ENCODE measurements around the gene DISP3. TPM values are rescaled to one million over a fixed set of nuclear protein-coding genes. Genes with fewer than 3 reads are reported as not detected.

The DISP3 gene
- total and polyA plus RNA-seq, 12 donors = 0.04 to 2.8 (median 0.41) TPM; not detected in 1

DNA sequence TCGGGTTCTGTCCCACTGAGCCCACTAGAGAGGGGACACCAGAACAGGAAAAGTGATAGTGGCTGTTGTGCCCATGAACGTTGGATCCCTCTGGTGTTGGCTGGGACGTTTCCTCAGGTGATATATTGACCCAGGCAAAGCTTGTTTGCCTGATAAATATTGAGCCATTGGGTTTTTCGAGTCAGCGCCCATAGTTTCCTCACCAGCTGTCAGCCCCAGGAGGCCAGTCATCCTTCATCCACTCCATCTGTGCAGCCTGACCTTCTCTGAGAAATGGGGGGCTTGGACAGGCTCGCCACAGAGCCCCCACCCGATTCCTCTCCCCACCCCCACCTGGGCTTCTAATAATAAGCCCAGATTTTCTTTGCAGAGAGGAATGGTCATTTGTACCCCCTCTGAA, 13.3 kb downstream of the DISP3 start:
- Histone ChIP-seq H3K36me3 (replicated peaks in 1 of 2) (no peaks in the 10 kb centered on the region), H3K4me3 (no peak overlapping the region), H3K9me3 (replicated peaks in 1 of 3) (no peaks in the 10 kb centered on the region), H3K27ac (no peak overlapping the region), H3K27me3 (no peaks in the 10 kb centered on the region), H3K4me1 (replicated peaks in 1 of 2) (no peaks in the 10 kb centered on the region)
- intact Hi-C loops (cut with DNase I) = no loop called here
- no peak for TF ChIP-seq POLR2A (IDR thresholded peaks at IDR 0.05)
- TF ChIP-seq, protein P1, sequence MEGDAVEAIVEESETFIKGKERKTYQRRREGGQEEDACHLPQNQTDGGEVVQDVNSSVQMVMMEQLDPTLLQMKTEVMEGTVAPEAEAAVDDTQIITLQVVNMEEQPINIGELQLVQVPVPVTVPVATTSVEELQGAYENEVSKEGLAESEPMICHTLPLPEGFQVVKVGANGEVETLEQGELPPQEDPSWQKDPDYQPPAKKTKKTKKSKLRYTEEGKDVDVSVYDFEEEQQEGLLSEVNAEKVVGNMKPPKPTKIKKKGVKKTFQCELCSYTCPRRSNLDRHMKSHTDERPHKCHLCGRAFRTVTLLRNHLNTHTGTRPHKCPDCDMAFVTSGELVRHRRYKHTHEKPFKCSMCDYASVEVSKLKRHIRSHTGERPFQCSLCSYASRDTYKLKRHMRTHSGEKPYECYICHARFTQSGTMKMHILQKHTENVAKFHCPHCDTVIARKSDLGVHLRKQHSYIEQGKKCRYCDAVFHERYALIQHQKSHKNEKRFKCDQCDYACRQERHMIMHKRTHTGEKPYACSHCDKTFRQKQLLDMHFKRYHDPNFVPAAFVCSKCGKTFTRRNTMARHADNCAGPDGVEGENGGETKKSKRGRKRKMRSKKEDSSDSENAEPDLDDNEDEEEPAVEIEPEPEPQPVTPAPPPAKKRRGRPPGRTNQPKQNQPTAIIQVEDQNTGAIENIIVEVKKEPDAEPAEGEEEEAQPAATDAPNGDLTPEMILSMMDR (IDR thresholded peaks at IDR 0.05) = no peak
- WGBS, 4 donors = 47 to 60% (median 53%) methylated on average over 7 of the region's 7 CpGs
- DNase-seq = no peak

DNA sequence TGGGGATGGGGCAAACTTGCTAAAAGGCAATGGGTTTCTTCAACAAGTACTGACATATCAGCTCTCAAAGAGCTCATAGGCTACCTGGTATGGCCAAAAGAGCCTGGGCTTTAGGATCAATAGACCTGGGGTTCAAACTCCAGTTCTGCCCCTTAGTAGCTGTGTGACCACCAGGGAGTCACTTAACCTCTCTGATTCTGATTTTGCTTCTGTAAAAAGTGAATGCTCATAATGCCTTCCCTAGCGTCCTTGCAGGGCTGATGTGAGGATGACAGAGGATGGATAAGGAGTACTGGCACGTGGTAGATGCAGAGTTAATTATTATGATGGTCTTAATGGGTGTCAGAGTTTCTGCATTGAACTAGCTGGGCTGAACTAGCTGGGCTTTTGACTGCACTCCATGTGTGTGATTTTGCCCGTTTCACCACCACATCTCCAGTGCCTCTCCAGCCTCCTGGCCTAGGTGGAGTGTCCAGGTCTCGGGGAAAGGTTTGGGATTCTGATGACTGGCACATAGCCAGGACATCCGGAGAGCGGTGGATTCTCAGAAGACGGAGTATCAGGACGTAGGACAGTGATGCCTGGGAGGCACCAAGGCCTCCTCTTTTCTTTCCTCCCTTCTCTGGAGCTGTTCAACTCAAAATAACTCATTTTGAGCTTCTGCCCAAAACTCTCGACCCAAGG, 15.2 kb downstream of the DISP3 start:
- H3K4me1 ChIP-seq (replicated peaks in 1 of 2) = no peaks in the 10 kb centered on the region
- no peaks in the 10 kb centered on the region for H3K36me3 ChIP-seq (replicated peaks in 1 of 2)
- no peaks in the 10 kb centered on the region for H3K9me3 ChIP-seq (replicated peaks in 1 of 3)
- intact Hi-C loops (cut with DNase I) = no loop called here
- H3K27me3 ChIP-seq = no peaks in the 10 kb centered on the region
- WGBS, 4 donors = 67 to 76% (median 73%) methylated on average over 9 of the region's 9 CpGs
- TF ChIP-seq, protein P1 (IDR thresholded peaks at IDR 0.05) = no peak
- no peak for TF ChIP-seq POLR2A (IDR thresholded peaks at IDR 0.05)
- no peak overlapping the region for H3K27ac ChIP-seq
- DNase-seq = no peak
- no peak overlapping the region for H3K4me3 ChIP-seq

DNA sequence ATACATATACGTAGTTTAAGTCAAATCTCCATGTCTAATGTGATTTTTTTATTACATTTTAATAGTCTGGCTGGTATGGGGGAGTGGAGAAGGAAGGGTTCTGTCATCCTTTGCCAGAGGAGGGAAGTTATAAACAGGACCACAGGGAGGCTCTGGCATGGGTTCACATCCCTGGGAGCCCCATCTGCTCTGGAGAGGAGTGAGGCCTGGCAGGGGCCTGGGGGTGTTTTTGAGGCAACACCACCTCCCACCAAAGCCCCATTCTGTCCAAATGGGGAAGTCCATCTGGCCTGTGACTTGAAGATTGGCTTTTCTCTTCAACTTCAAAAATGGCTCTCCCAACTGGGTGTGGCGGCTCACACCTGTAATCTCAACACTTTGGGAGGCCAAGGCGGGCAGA, 15.8 kb downstream of the DISP3 start:
- no peaks in the 10 kb centered on the region for H3K27me3 ChIP-seq
- intact Hi-C loops (cut with DNase I) = no loop called here
- H3K4me3 ChIP-seq = no peak overlapping the region
- H3K4me1 ChIP-seq (replicated peaks in 1 of 2) = no peaks in the 10 kb centered on the region
- H3K9me3 ChIP-seq (replicated peaks in 1 of 3) = no peaks in the 10 kb centered on the region
- no peaks in the 10 kb centered on the region for H3K36me3 ChIP-seq (replicated peaks in 1 of 2)
- TF ChIP-seq POLR2A (IDR thresholded peaks at IDR 0.05) = no peak
- TF ChIP-seq, protein P1 (IDR thresholded peaks at IDR 0.05) = no peak
- no peak for DNase-seq
- H3K27ac ChIP-seq = no peak overlapping the region
- 69 to 91% (median 85%) methylated on average over 3 of the region's 3 CpGs for WGBS, 4 donors

DNA sequence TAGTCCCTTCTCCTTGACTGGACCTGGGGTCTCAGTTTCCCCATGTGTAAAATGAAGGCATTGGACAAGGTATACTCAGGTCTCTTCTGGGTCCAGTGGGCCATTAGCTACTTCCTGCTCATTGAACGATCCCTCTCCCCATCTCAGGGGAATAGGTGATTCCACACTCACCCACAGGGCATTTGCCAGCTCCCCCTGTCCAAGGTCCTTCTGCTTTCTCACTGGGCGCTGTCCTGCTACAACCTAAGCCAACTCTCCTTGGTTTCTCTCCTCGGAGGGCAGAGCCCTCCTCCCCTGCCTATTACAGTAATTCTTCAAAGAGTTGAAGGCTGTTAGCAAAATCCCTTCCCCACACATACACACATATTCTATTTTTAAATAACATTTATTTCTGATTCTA, 16.6 kb downstream of the DISP3 start:
- Histone ChIP-seq H3K4me3 (no peak overlapping the region), H3K27ac (no peak overlapping the region), H3K4me1 (replicated peaks in 1 of 2) (no peaks in the 10 kb centered on the region), H3K9me3 (replicated peaks in 1 of 3) (no peaks in the 10 kb centered on the region), H3K36me3 (replicated peaks in 1 of 2) (no peaks in the 10 kb centered on the region), H3K27me3 (no peaks in the 10 kb centered on the region)
- intact Hi-C loops (cut with DNase I) = no loop called here
- TF ChIP-seq, protein P1 (IDR thresholded peaks at IDR 0.05) = no peak
- WGBS, 4 donors = 49 to 68% (median 66%) methylated on average over 3 of the region's 3 CpGs
- no peak for DNase-seq
